ENCODE data around the gene TSC1.

DNA sequence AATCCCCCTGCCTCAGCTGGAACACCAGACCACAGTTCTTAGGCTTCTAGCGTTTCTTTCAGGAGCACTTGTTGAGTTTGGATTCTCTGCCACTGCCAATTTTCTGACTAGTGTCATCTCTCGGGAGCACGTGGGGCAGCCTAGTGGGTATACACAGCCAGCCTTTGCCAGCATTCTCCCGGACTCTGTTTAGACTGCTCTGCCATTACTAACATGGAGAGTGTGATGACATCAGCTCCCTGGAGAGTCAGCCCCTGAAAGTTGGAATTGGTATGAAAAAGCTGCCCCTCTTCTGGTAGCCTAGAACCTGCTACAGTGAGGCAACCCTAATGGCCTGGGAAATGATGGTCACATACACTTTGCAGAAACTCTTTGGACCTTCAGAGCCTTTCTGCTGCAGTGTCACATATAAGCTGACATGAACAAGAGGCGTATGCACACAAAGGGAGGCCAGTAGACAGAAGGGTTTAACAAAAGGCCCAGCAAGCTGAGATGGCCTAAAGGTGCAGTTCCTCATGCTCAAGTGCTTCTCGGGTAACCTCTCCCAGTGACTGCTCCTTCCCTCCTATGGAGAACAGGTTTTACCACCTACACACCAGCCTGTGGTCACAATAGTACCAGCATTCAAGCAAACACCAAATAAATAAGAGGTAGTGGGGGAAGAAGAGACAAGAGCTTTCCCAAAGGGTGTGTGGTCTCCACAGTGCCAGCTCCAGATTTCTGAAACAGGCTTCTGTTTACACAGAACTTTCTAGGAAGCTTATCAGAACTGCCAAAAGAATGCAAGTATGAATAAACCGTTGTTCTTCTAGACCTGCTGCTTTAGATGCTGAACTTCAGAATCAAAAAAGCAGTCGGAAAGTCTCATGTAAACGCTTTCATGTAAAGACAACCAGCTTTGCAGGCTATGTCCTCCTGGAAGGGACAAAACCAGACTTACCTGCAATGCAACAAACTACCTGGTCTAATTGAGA lies 49.3 kb downstream of the TSC1 start:
- TF ChIP-seq, protein P1, sequence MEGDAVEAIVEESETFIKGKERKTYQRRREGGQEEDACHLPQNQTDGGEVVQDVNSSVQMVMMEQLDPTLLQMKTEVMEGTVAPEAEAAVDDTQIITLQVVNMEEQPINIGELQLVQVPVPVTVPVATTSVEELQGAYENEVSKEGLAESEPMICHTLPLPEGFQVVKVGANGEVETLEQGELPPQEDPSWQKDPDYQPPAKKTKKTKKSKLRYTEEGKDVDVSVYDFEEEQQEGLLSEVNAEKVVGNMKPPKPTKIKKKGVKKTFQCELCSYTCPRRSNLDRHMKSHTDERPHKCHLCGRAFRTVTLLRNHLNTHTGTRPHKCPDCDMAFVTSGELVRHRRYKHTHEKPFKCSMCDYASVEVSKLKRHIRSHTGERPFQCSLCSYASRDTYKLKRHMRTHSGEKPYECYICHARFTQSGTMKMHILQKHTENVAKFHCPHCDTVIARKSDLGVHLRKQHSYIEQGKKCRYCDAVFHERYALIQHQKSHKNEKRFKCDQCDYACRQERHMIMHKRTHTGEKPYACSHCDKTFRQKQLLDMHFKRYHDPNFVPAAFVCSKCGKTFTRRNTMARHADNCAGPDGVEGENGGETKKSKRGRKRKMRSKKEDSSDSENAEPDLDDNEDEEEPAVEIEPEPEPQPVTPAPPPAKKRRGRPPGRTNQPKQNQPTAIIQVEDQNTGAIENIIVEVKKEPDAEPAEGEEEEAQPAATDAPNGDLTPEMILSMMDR (IDR thresholded peaks at IDR 0.05; ENCODE audit: insufficient read depth, low read length, poor library complexity, severe bottlenecking) = no peak
- TF ChIP-seq EZH2phosphoT487 (conservative IDR thresholded peaks at IDR 0.05; ENCODE audit: low read length) = no peak
